K562 (cell line): ENCODE measurements around the gene TNNI2. TPM values are rescaled to one million over a fixed set of nuclear protein-coding genes. Genes with fewer than 3 reads are reported as not detected.

Experiments
- ATAC-seq: fragments of 200-7000 bp; cut with Tn5 transposase; 3 replicates; pipeline ENCODE4 v1.9.1; 2020; ENCODE audit warnings: moderate library complexity
- BruUV-seq: library from RNA; stranded (reverse); fragments of 400-500 nt; replicated peaks from 2 replicates; lab custom pipeline; 2021; lab: Mats Ljungman, UMichigan
- CTCF ChIA-PET: fragments of 300-600 bp; formaldehyde crosslinking; extraction: SDS; loops from one replicate; lab custom pipeline; 2021; ENCODE audit warnings: low intra/inter-chr PET ratio; lab: Yijun Ruan, JAX
- POLR2A ChIA-PET: fragments of 300-600, 350-650 bp; sonication (Branson Sonifier 250); formaldehyde crosslinking; extraction: SDS; loops from one replicate; lab custom pipeline; 2021; ENCODE audit warnings: antibody characterized with exemption, inconsistent platforms; lab: Yijun Ruan, JAX
- DNase-seq, 4 experiments: peaks; one replicate each; pipeline versions ENCODE4 v3.0.0 to v3.0.0-alpha.2; 2011 to 2018; ENCODE audit warnings: low spot score in 3 of 4, mixed read lengths in 3 of 4; ENCODE audit errors: extremely low read depth in 1 of 4
- FAIRE-seq: peaks from 2 replicates; lab custom pipeline; 2011; peaks lifted over from hg19 to GRCh38; lab: Jason Lieb, UNC
- H2AFZ ChIP-seq: 2 replicates; pipeline ENCODE4 v1.6.0; 2011; ENCODE audit warnings: low read depth, low read length, control low read depth, inconsistent platforms
- H3K27ac ChIP-seq: fragments of 200-600 bp; 3 replicates; pipeline ENCODE4 v1.8.0; 2011; ENCODE audit warnings: low read depth, mild to moderate bottlenecking, control low read depth, inconsistent platforms, low read length, moderate library complexity, mixed read lengths; ENCODE audit errors: extremely low read depth
- H3K27me3 ChIP-seq, 2 experiments: fragments of 300-600 bp in 1 of 2; 2 replicates in 1 of 2; 3 replicates in 1 of 2; pipeline versions ENCODE4 v1.6.0 to v1.8.0; 2011; ENCODE audit warnings: inconsistent platforms in 2 of 2, low read length in 2 of 2, mild to moderate bottlenecking in 1 of 2, mixed read lengths in 1 of 2, moderate library complexity in 1 of 2; ENCODE audit not compliant: control insufficient read depth in 2 of 2, insufficient read depth in 2 of 2
- H3K36me3 ChIP-seq: fragments of 300-600 bp; 3 replicates; pipeline ENCODE4 v1.8.0; 2011; ENCODE audit warnings: mild to moderate bottlenecking, low read length, inconsistent platforms; ENCODE audit not compliant: control insufficient read depth, insufficient read depth
- H3K4me1 ChIP-seq, 2 experiments: fragments of 200-600 bp in 1 of 2; replicated peaks in 1 of 2; 2 replicates in 1 of 2; 3 replicates in 1 of 2; pipeline versions ENCODE4 v1.5.1 to v1.8.0; 2011; ENCODE audit warnings: inconsistent platforms in 2 of 2, low read length in 2 of 2, mild to moderate bottlenecking in 1 of 2, mixed read lengths in 1 of 2, moderate library complexity in 1 of 2; ENCODE audit not compliant: control insufficient read depth in 2 of 2, insufficient read depth in 2 of 2
- H3K4me2 ChIP-seq: 2 replicates; pipeline ENCODE4 v1.6.1; 2011; ENCODE audit warnings: low read length, control low read depth, inconsistent platforms, mixed read lengths; ENCODE audit not compliant: insufficient read depth
- H3K4me3 ChIP-seq: fragments of 200-600 bp; sonication (generic), shearing (Covaris generic); 2 replicates; pipeline ENCODE4 v1.5.1; 2016; ENCODE audit warnings: control low read depth, inconsistent platforms
- H3K79me2 ChIP-seq: fragments of 200-600 bp; 3 replicates; pipeline ENCODE4 v1.8.0; 2011; ENCODE audit warnings: low read length, inconsistent platforms; ENCODE audit not compliant: control insufficient read depth, insufficient read depth
- H3K9ac ChIP-seq, 2 experiments: 2 replicates each; pipeline versions ENCODE4 v1.6.0 to v1.6.1; 2011; ENCODE audit warnings: low read depth in 2 of 2, low read length in 2 of 2, control low read depth in 1 of 2, inconsistent platforms in 1 of 2, mild to moderate bottlenecking in 1 of 2, mixed read lengths in 1 of 2; ENCODE audit not compliant: insufficient read depth in 1 of 2
- H3K9me1 ChIP-seq: one replicate; pipeline ENCODE4 v1.6.0; 2011; ENCODE audit warnings: inconsistent platforms, mild to moderate bottlenecking, low read length, moderate library complexity; ENCODE audit not compliant: control insufficient read depth, insufficient read depth
- H3K9me3 ChIP-seq: replicated peaks from 2 replicates; pipeline ENCODE4 v1.5.1; 2011; ENCODE audit warnings: low read depth, low read length, inconsistent platforms; ENCODE audit not compliant: control insufficient read depth, insufficient read depth
- H4K20me1 ChIP-seq: replicated peaks from 2 replicates; pipeline ENCODE4 v1.6.1; 2011; ENCODE audit warnings: low read length, inconsistent platforms, mixed read lengths; ENCODE audit not compliant: control insufficient read depth, insufficient read depth
- KAT2B ChIP-seq: IDR thresholded peaks from one replicate; pipeline ENCODE4 v1.6.1; 2012; ENCODE audit warnings: low read depth, mild to moderate bottlenecking, control low read depth, inconsistent platforms, low read length, moderate library complexity
- WGBS: fragments of 100-300 bp; shearing (Covaris generic); methylation state at CpG from one replicate; pipeline ENCODE4 v1.1.6; 2016; ENCODE audit warnings: low coverage, mixed read lengths; ENCODE audit not compliant: insufficient coverage; ENCODE audit errors: missing lambda C conversion rate; 5-methylcytosine and 5-hydroxymethylcytosine counted together
- in situ Hi-C: fragments of 300-500 bp; cut with MboI; formaldehyde crosslinking; loops from 4 replicates; pipeline ENCODE4 v1.15.0; 2018; ENCODE audit warnings: inconsistent platforms, mixed read lengths
- intact Hi-C: fragments of 100-400 bp; cut with micrococcal nuclease; formaldehyde crosslinking; loops from 2 replicates; pipeline ENCODE4 v1.14.2; 2022
- polyA plus RNA-seq, 8 experiments: library from polyadenylated mRNA; depleted of rRNA in 4 of 8; stranded (reverse) in 5 of 8; unstranded in 3 of 8; fragments of >200 nt; fragmentation: Nextera tagmentation in 2 of 8; fragmentation: Illumina TruSeq in 1 of 8; extraction: Ambion mirVana in 2 of 8; extraction: Trizol in 1 of 8; gene quantifications; 2 replicates each; pipeline versions ENCODE4 v1.2.1 to v1.2.3, GENCODE V29; 2011 to 2014; ENCODE audit warnings: inconsistent platforms in 1 of 8, missing spikeins in 1 of 8
- total RNA-seq, 7 experiments: library from RNA; depleted of rRNA in 6 of 7; stranded (reverse); fragments of >200 nt in 6 of 7; fragmentation: Illumina TruSeq in 2 of 7; extraction: Trizol in 2 of 7; gene quantifications; 2 replicates each; pipeline versions ENCODE4 v1.2.1 to v1.2.3, GENCODE V29; 2011 to 2021; ENCODE audit warnings: low replicate concordance in 1 of 7
- TF ChIP-seq, protein P1 (sequence below), 2 experiments: fragments of 450-650 bp in 1 of 2; IDR thresholded peaks; 2 replicates each; pipeline ENCODE4 v1.6.1; 2011 to 2017; ENCODE audit warnings: low read depth in 2 of 2, antibody characterized with exemption in 1 of 2, borderline replicate concordance in 1 of 2, low read length in 1 of 2, mild to moderate bottlenecking in 1 of 2, mixed read lengths in 1 of 2; ENCODE audit not compliant: control insufficient read depth in 1 of 2
- TF ChIP-seq, protein P2 (sequence below), 2 experiments: fragments of 450-650 bp; conservative IDR thresholded peaks; 2 replicates each; pipeline ENCODE4 v1.6.1; 2017; ENCODE audit warnings: mild to moderate bottlenecking in 2 of 2, moderate library complexity in 2 of 2

The TNNI2 gene
- total and polyA plus RNA-seq, 9 of the 15 experiments (the other 6 are each of a cell fraction or from before 2014, with no cell fraction given), result not detected

DNA sequence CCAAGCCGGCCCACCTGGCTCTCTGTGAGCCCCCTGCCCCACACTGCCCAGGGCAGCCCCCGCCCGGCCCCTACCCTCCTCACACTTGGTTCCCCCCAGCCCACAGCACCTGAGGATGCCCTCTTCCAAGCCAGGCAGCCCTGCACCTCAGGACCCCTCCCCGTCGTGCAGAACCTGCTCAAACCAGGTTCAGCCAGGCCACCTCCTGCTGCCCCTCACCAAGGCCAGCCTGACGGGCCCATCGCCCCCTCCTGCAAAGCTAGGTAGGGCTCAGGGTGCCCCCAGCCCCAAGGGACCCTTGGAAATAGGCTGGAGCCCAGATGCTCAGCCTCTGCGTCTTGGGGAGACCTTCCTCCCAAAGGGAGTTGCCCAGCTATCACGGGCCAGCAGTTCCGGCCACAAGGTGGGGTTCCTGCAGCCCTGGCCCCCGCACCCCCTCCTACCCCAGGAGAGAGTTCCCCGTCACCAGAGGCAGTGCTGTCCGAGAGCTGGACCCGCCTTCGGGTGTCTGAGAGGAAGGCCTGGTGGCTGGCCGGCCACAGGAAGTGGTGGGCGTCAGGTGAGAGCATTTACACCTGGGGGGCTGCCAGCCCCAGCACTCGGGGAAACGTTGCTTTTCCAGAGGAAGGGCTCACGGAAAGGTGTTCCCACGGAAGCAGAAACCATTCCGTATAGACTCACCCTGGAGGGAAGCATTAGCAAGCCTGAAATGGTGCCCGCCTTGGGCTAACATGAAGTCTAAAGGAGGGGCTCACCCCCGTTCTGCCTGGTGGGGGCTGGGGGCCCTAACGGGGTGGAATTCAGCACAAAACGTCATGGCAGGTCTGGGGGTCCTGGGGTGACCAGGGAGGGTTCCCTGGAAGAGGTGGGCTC is 7.2 kb upstream of the TNNI2 start:
- H3K4me2 ChIP-seq, result no peak overlapping the region
- CTCF ChIA-PET, result interaction anchor here (0.6 to 5.3 kb wide), 7 partner anchors 51 to 179 kb away, joined by 3 to 77 read pairs (median 4); partner anchors contain the start of gene KRTAP5-6
- no peak overlapping the region for H3K4me3 ChIP-seq

More for the DNA sequence above, 7.2 kb upstream of the TNNI2 start:
- H3K9me1 ChIP-seq, result no peaks in the 10 kb centered on the region
- DNase-seq (no peak), ATAC-seq (no peak), FAIRE-seq (no peak)
- TF ChIP-seq, protein P1, sequence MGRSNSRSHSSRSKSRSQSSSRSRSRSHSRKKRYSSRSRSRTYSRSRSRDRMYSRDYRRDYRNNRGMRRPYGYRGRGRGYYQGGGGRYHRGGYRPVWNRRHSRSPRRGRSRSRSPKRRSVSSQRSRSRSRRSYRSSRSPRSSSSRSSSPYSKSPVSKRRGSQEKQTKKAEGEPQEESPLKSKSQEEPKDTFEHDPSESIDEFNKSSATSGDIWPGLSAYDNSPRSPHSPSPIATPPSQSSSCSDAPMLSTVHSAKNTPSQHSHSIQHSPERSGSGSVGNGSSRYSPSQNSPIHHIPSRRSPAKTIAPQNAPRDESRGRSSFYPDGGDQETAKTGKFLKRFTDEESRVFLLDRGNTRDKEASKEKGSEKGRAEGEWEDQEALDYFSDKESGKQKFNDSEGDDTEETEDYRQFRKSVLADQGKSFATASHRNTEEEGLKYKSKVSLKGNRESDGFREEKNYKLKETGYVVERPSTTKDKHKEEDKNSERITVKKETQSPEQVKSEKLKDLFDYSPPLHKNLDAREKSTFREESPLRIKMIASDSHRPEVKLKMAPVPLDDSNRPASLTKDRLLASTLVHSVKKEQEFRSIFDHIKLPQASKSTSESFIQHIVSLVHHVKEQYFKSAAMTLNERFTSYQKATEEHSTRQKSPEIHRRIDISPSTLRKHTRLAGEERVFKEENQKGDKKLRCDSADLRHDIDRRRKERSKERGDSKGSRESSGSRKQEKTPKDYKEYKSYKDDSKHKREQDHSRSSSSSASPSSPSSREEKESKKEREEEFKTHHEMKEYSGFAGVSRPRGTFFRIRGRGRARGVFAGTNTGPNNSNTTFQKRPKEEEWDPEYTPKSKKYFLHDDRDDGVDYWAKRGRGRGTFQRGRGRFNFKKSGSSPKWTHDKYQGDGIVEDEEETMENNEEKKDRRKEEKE (IDR thresholded peaks at IDR 0.05; ENCODE audit: borderline replicate concordance in 1 of 2, control insufficient read depth in 1 of 2, low read depth in 2 of 2, low read length in 1 of 2), result no peak
- TF ChIP-seq KAT2B, result no peak
- TF ChIP-seq, protein P2, sequence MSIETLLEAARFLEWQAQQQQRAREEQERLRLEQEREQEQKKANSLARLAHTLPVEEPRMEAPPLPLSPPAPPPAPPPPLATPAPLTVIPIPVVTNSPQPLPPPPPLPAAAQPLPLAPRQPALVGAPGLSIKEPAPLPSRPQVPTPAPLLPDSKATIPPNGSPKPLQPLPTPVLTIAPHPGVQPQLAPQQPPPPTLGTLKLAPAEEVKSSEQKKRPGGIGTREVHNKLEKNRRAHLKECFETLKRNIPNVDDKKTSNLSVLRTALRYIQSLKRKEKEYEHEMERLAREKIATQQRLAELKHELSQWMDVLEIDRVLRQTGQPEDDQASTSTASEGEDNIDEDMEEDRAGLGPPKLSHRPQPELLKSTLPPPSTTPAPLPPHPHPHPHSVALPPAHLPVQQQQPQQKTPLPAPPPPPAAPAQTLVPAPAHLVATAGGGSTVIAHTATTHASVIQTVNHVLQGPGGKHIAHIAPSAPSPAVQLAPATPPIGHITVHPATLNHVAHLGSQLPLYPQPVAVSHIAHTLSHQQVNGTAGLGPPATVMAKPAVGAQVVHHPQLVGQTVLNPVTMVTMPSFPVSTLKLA (conservative IDR thresholded peaks at IDR 0.05), result no peak
- H3K9ac ChIP-seq, result peak overlapping the region in 1 of 2 experiments; percentile 35; a peak in 1 of 4 replicates
- in situ Hi-C loops, result no loop called here
- no peaks in the 10 kb centered on the region for H3K9me3 ChIP-seq
- H3K27me3 ChIP-seq, result peaks cover 2 to 75% of the 10 kb centered on the region in 2 experiments; a peak in 4 of 5 replicates
- WGBS, result 5% methylated on average over 26 of the region's 26 CpGs
- peaks cover 14% of the 10 kb centered on the region for H4K20me1 ChIP-seq
- BruUV-seq, result no TSS peak
- H3K36me3 ChIP-seq, result no peaks in the 10 kb centered on the region
- H3K4me1 ChIP-seq, result peaks cover 0 to 40% of the 10 kb centered on the region in 2 experiments; a peak in 2 of 5 replicates
- intact Hi-C loops, result loop anchor here (1.0 to 2.0 kb wide), 2 partner anchors 137 to 179 kb away; no protein-coding TSS in a partner anchor
- no peaks in the 10 kb centered on the region for H3K79me2 ChIP-seq
- H3K27ac ChIP-seq, result no peak overlapping the region
- POLR2A ChIA-PET, result interaction anchor here (0.7 to 1.6 kb wide), 2 partner anchors 137 to 163 kb away, joined by 3 to 6 read pairs; no protein-coding TSS in a partner anchor
- no peak overlapping the region for H2AFZ ChIP-seq
